Embryonic facial prominence (tissue), 1 donor: ENCODE results near the gene TBC1D4.
"Not testable (repeated sequence)": the region's sequence is repeated elsewhere in the genome, so short reads cannot be mapped to it uniquely, and the experiment has no call there.

Experiments used
- DNase-seq: peaks from one replicate; pipeline ENCODE4 v3.0.0-alpha.2; 2016; ENCODE audit errors: extremely low spot score

Gene TBC1D4

DNA sequence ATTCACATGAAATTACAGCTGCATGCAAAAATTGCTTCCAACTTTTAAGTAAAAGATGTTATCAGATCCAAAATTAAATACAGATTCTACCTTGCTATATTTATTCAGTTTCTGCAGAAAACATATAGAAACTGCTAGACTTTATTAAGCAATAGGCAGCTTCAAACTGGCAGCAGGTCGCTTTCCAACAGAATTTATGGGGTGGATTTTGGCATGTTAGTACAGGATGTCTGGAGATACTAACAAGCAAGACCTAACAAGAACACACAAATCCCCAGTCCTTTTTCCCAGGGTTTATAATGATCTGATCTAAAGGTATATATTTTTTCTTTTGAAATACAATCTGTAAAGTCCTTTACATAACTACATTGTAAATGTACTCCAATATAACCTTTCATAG, 27.5 kb downstream of the TBC1D4 start:
- DNase-seq, result no peak

GRCh38 chr13:75452564-75452963, 29.4 kb downstream of the TBC1D4 start:
- DNase-seq, result no peak

DNA sequence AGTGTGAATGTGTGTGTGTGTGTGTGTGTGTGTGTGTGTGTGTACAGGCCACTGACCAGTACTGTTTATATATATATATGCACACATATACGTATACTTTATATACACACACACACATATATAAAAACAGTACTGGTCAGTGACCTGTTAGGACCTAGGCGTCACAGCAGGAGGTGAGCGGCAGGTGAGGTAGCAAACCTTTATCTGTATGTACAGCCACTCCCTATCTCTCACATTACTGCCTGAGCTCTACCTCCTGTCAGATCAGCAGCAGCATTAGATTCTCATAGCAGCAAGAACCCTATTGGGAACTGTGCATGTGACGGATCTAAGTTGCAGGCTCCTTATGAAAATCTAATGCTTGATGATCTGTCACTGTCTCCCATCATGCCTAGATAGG, 34.5 kb downstream of the TBC1D4 start:
- no peak for DNase-seq

GRCh38 chr13:75446874-75447273, 35.1 kb downstream of the TBC1D4 start:
- DNase-seq, result no peak

GRCh38 chr13:75445717-75446499, 36.1 kb downstream of the TBC1D4 start:
- no peak for DNase-seq

DNA sequence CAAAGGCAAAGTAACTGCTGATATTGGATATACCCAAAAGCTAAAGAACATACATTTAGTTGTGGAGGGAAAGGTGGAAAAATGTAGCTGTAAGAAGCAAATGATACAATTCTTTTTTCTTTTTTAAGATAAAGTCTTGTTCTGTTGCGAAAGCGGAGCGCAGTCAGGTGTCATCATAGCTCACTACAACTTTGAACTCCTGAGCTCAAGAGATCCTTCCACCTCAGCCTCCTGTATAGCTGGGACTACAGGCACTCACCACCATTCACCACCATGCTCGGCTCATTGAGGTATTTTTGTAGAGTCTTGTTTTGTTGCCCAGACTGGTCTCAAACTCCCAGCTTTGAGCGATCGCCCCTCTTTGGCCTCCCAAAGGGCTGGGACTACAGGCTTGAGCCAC, 38.0 kb downstream of the TBC1D4 start:
- DNase-seq, result no peak

GRCh38 chr13:75443356-75443958, 38.5 kb downstream of the TBC1D4 start:
- DNase-seq, result no peak

DNA sequence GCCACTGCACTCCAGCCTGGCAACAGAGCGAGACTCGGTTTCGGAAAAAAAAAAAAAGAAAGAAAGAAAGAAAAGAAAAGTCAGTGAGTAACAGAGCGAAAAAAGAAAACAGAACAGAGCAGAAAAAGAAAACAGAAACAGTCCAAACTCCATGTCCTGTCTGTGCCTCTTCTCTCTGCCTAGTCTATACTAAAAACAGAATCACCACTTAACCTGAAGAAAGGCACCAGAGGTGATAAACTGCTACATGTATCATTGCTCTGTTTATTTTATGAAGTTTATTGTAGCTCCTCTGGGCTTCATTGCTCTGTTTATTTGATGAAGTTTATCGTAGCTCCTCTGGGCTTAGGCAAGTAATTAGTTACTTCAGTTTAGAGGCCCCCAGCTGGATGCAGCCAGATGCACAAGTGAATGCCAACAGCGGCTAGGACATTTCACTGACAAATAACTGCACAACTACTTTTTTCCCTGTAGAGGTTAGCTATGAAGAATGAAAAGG, 39.2 kb downstream of the TBC1D4 start:
- DNase-seq, result no peak

DNA sequence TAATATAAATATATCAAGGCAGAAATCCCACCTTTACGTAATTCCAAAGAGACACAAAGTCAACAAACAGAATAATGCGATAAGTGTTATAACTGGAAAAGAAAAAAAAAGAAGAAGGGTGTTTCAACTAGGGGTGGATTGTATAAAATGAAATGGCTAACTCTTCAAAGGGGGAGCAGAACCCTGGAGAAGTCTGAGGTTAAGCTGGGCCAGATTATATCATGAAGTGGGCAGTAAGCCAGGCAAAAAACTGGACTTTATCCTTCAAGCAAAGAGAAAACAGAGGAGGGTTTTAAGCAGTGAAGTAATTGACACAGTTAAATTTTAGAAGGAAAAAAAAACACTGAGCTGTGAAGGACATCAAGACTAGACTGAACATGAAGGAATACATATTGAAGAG, 41.9 kb downstream of the TBC1D4 start:
- DNase-seq, result no peak

DNA sequence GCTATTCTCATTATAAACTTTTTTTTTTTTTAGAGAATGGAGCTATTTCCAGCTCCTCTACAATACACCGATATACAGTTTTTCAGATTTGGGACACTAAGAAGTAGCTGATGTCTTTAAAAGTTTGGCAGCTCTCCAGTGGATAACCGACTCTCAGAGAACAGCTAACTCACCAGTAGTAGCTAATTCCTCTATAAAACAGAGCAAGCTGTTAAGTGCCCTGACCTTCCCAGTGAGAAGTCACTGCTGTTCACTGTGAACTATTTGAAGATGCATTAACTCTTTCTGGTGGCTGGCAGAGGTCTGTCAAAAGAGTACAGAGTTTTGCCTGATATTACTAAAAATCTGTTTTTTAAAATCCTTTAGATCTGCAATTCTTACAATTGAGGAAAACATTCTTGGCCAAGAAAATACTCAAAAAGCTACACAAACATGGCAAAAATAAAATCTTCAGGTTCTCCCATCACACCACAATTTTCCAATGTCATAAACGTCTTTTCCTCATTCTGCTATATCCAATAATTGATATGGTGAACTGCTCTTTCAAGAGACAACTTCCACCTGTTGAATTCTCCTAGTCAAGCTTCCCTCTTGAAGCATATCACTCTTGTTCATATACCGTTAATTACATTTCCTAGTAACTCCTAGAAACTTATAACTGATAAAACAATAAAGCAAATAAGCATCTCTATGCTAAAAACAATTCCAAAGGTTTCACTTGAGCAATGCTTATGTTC, 44.2 kb downstream of the TBC1D4 start:
- DNase-seq, result no peak

- DNase-seq, result not testable (repeated sequence)
Observed at GRCh38 chr13:75434126-75434525, 47.8 kb downstream of the TBC1D4 start.

DNA sequence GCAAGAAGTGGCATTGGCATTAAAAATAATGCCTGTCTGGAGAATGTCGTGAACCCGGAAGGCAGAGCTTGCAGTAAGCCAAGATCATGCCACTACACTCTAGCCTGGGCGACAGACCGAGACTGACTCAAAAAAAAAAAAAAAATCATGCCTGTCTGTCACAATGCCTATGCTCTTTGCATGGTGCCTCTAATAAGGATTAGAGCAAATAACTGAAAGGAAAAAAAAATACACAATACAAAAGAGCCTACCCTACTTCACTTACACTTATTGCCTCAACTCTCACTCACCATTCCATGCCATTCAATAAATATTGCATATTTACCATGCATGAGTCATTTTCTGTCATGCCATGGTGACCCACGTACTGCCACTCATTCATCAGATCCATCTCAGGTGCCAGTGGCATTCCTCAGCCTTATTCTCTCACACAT, 49.1 kb downstream of the TBC1D4 start:
- DNase-seq, result no peak

DNA sequence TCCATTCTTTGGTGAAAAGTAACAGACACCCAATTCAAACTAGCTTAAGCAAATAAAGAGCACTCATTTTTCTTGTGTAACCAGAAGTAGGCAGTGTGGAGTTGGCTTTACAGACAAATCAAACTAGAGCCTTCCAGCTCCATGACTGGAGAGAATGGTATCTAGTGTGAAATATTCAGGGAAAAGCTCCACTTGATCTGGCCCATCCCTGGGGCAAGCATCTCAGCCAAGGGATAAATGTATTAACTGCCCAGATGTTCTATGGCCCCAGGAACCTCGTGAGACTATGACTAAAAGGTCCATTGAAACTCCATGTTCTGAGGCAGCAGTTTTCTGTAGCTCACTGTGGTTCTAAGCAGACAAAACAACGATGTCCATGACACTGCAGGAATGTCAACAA, 49.9 kb downstream of the TBC1D4 start:
- DNase-seq, result no peak

DNA sequence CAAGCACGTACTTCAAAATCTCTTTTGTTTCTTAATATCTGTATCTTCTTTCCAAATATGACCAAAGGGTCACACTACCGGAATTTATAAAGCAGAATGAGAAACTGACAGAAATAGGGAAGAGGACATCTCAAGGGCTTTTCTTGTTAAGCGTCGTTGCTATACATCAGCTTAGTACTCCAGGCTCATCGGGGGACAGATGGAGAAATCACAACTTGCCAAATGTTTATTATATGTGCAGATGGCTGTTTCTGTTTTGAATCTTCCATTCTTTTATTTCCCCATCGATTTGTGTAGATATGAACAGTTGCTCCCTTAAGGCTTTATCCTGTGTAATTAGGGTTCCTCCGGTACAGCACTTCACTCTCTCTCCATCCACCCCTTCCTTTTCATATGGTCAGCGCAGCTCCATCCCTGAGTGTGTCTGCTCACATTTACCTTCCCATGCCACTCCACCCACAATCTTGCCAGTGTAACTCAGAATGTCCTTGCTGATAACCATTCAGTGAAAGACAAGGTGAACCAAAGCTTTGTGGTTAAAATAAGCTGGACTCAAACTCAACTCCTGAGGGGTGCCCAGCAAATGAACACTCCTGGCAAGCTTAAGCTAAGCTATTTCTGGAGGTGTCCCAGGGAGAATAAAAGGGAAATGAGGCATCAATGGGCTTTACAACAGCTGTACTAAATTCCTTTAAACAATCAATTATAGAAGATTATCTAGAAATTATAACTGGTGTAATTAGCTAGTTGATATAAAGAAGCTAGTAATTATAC, 51.3 kb downstream of the TBC1D4 start:
- DNase-seq, result no peak

DNA sequence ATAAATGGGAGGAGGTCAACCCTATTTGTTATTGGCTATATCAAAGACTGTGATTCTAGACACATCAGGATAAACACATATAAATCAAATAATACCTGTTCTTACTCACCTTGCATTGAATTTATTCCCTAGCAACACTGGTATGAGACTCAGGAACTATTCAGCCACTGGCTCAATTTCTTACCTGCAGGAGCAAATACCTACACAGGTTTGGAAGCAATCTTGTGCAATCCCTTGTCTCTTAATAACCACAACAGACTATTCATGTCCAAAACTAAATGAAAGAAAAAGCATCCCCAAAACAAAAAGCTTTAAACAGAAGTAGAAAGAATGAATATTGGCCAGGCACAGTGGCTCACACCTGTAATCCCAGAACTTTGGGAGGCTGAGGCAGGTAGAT, 55.5 kb downstream of the TBC1D4 start:
- no peak for DNase-seq

GRCh38 chr13:75425216-75426009, 56.6 kb downstream of the TBC1D4 start:
- DNase-seq, result no peak

GRCh38 chr13:75423946-75424345, 58.0 kb downstream of the TBC1D4 start:
- no peak for DNase-seq

GRCh38 chr13:75422028-75422427, 59.9 kb downstream of the TBC1D4 start:
- DNase-seq, result no peak

DNA sequence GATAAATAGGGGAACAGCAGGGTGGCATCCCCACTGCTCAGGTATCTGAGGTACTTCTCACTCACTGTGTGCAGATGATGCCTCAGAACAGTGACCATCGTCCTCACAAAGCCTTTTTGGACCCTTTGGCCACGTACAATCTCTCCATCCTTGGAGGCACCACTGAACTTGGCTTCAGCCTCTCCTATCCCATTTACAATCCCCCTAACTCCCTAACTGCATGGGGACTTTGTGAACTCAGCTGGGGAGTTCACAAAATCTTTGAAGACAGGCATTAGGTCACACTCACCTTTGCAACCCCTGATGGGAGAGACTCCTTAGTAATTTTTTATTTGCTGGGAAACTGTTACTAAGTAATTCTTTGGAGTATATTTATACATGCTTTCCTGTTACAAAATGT, 60.8 kb downstream of the TBC1D4 start:
- no peak for DNase-seq

DNA sequence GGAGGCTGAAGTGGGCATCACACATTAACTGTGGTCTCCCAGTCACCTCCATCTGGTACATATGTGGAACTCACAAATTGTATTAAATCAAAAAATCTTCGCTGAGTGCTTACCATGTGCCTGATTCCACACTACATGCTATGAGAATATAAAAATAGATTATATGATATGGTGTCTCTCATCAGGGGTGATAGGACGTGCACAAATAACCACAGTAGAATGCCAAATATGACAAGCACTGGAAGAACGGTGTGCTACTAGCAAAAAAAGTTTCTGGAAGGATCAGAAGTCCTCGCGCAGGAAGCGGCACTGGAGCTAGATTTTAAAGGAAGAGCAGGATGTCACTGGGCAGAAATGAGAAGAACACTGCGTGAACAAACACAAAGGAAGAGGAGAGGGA, 62.3 kb downstream of the TBC1D4 start:
- DNase-seq, result no peak

DNA sequence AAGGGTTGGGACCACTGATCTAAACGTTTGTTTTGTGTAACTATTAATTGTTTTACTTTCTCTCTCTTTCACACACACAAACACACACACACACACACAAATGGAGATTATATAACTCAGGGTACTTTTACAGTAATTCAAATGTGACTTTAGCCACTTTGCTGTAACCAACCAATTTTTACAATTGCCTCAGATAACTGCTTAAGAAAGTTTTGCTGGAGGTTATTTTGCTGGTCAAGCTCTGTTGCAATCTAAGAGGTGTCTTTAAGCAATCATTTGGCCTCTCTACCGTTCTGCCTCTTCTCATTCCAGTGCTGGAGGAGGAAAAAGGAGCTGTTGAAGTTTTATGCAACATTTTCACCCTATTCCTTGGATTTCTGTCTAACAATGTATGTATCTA, 63.0 kb downstream of the TBC1D4 start:
- DNase-seq, result no peak
